Thyroid gland (tissue), 4 donors: ENCODE results near the gene TMPO.

Experiments
- CTCF ChIP-seq, 6 experiments: fragments of 200-600 bp in 3 of 6; fragments of 450-650 bp in 3 of 6; sonication (generic) in 3 of 6; IDR thresholded peaks; one replicate each; pipeline ENCODE4 v1.5.1; 2016 to 2019; ENCODE audit warnings: antibody characterized with exemption in 6 of 6, mild to moderate bottlenecking in 2 of 6, inconsistent platforms in 1 of 6, moderate library complexity in 1 of 6
- POLR2A ChIP-seq, 2 donors: fragments of 450-650 bp; IDR thresholded peaks; one replicate each; pipeline ENCODE4 v1.6.1; 2017; ENCODE audit warnings: antibody characterized with exemption in 2 of 2, mild to moderate bottlenecking in 2 of 2, moderate library complexity in 1 of 2

- TF ChIP-seq POLR2A (IDR thresholded peaks at IDR 0.05) = no peak
- no peak for TF ChIP-seq CTCF (IDR thresholded peaks at IDR 0.05)
Measured at GRCh38 chr12:98538031-98538430, 22.6 kb downstream of the TMPO start.
